GM06990 (cell line): ENCODE results near the gene REC8.

Experiments
- DNase-seq: peaks from one replicate; pipeline ENCODE4 v3.0.0-alpha.2; 2011; ENCODE audit not compliant: insufficient read length; ENCODE audit errors: extremely low read depth
- H3K27me3 ChIP-seq: replicated peaks from 2 replicates; pipeline ENCODE4 v1.6.0; 2011; ENCODE audit warnings: low read length; ENCODE audit not compliant: control insufficient read depth, insufficient read depth
- H3K36me3 ChIP-seq: 2 replicates; pipeline ENCODE4 v1.5.1; 2011; ENCODE audit warnings: low read length; ENCODE audit not compliant: control insufficient read depth, insufficient read depth
- H3K4me3 ChIP-seq: replicated peaks from 2 replicates; pipeline ENCODE4 v1.5.1; 2011; ENCODE audit warnings: low read depth, mild to moderate bottlenecking, control low read depth, low read length
- CTCF ChIP-seq: IDR thresholded peaks from 2 replicates; pipeline ENCODE4 v1.5.1; 2011; ENCODE audit warnings: low read length, control low read depth, mild to moderate bottlenecking, inconsistent platforms; ENCODE audit not compliant: insufficient read depth, poor library complexity, severe bottlenecking

Gene REC8

DNA sequence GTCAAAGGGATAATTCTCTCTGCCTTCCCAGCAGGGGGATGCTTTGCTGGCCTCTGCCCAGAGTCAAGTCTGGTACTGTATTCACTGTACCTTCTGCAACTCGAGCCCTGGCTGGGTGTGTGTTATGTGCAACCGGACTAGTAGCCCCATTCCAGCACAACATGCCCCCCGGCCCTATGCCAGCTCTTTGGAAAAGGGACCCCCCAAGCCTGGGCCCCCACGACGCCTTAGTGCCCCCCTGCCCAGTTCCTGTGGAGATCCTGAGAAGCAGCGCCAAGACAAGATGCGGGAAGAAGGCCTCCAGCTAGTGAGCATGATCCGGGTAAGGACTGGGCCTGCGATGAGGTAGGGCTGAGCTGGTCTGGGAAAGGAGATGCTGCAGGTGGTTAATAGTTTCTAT, 21.3 kb upstream of the REC8 start:
- Histone ChIP-seq H3K4me3 (no peak overlapping the region), H3K36me3 (peaks cover 32% of the 10 kb centered on the region), H3K27me3 (no peaks in the 10 kb centered on the region)
- TF ChIP-seq CTCF, result no peak
- no peak for DNase-seq

DNA sequence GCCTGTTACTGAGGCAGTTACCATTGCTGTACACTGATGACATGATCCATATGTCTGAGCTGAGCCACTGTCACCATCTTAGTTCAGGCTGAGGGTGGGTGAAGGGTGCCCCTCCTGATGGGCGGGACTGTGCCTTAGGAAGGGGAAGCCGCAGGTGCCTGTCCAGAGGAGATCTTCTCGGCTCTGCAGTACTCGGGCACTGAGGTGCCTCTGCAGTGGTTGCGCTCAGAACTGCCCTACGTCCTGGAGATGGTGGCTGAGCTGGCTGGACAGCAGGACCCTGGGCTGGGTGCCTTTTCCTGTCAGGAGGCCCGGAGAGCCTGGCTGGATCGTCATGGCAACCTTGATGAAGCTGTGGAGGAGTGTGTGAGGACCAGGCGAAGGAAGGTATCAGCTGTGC, 20.9 kb upstream of the REC8 start:
- DNase-seq, result no peak

DNA sequence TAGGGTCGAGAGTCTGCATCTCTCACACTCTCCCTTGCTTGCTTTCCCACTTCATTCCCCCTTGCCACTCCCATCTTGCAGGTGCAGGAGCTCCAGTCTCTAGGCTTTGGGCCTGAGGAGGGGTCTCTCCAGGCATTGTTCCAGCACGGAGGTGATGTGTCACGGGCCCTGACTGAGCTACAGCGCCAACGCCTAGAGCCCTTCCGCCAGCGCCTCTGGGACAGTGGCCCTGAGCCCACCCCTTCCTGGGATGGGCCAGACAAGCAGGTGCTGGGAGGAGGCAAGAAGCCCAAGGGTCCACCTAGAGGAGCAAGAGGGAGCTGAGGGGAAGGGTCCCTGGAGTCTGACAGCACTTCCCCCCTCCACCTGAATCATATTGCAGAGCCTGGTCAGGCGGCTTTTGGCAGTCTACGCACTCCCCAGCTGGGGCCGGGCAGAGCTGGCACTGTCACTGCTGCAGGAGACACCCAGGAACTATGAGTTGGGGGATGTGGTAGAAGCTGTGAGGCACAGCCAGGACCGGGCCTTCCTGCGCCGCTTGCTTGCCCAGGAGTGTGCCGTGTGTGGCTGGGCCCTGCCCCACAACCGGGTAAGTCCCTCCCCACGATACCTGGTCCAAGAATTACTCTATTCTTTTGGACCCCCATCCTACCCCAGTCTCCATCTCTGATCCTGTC, 20.3 kb upstream of the REC8 start:
- Histone ChIP-seq H3K4me3 (no peak overlapping the region), H3K27me3 (no peaks in the 10 kb centered on the region), H3K36me3 (peaks cover 36% of the 10 kb centered on the region)
- TF ChIP-seq CTCF, result no peak
- DNase-seq, result no peak

More for the DNA sequence above, 20.9 kb upstream of the REC8 start:
- no peak for TF ChIP-seq CTCF
- H3K36me3 ChIP-seq, result peaks cover 33% of the 10 kb centered on the region
- H3K27me3 ChIP-seq, result no peaks in the 10 kb centered on the region
- no peak overlapping the region for H3K4me3 ChIP-seq

- TF ChIP-seq CTCF, result no peak
- no peak for DNase-seq
- Histone ChIP-seq H3K27me3 (no peaks in the 10 kb centered on the region), H3K36me3 (peaks cover 51% of the 10 kb centered on the region), H3K4me3 (no peak overlapping the region)
These were observed 16.8 kb upstream of the REC8 start for GRCh38 chr14:24155100-24155499.

DNA sequence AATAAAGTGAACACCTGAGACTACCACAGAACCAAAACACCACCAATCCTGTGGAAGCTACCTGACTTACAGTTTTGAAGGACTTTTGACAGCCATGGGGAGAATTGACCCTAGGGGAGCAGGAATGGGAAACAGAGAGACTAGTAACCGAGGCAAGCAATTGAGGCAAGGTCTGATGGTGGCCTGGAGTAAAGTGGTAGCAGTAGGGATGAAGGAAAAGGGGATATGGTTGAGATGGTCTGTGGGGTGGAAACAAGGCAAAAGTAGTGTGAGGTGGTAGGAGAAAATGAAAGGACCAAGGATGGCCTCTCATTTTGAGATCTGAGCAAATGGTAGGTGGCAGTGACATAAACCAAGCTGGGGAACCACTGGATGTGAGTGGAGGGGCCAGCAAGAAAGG, 15.0 kb upstream of the REC8 start:
- H3K27me3 ChIP-seq, result no peaks in the 10 kb centered on the region
- peaks cover 37% of the 10 kb centered on the region for H3K36me3 ChIP-seq
- no peak overlapping the region for H3K4me3 ChIP-seq
- no peak for DNase-seq
- TF ChIP-seq CTCF, result no peak

GRCh38 chr14:24157331-24157730, 14.5 kb upstream of the REC8 start:
- Histone ChIP-seq H3K27me3 (no peaks in the 10 kb centered on the region), H3K4me3 (no peak overlapping the region), H3K36me3 (peaks cover 35% of the 10 kb centered on the region)
- DNase-seq, result no peak
- no peak for TF ChIP-seq CTCF
